SK-N-SH (cell line): ENCODE data around the gene OR8A1. TPM values are rescaled to one million over a fixed set of nuclear protein-coding genes. Genes with fewer than 3 reads are reported as not detected.

Source experiments
- CTCF ChIA-PET: fragments of 300-600, 350-600 bp; formaldehyde crosslinking; extraction: SDS; loops from one replicate; lab custom pipeline; 2021; lab: Yijun Ruan, JAX
- POLR2A ChIA-PET: fragments of 350-600 bp; sonication (Branson Sonifier 250); formaldehyde crosslinking; extraction: SDS; loops from one replicate; lab custom pipeline; 2020; ENCODE audit warnings: antibody characterized with exemption, inconsistent platforms; lab: Yijun Ruan, JAX
- DNase-seq: peaks from one replicate; pipeline ENCODE4 v3.0.0; 2012
- H2AFZ ChIP-seq: fragments of 200-600 bp; sonication (generic); 2 replicates; pipeline ENCODE4 v1.8.1; 2016; ENCODE audit warnings: antibody characterized with exemption, mild to moderate bottlenecking, low read depth
- H3F3A ChIP-seq: fragments of 200-600 bp; sonication (generic); replicated peaks from 2 replicates; pipeline ENCODE3; 2016; ENCODE audit warnings: antibody characterized with exemption, mild to moderate bottlenecking; ENCODE audit not compliant: insufficient read depth
- H3K27ac ChIP-seq, 2 experiments: fragments of 200-500 bp in 1 of 2; fragments of 200-600 bp in 1 of 2; sonication (Bioruptor generic) in 1 of 2; sonication (generic), shearing (Covaris generic) in 1 of 2; 2 replicates each; pipeline versions ENCODE4 v1.5.1 to v1.6.1; 2014 to 2016; ENCODE audit warnings: low read depth in 2 of 2, inconsistent platforms in 1 of 2, low read length in 1 of 2, mild to moderate bottlenecking in 1 of 2, mixed read lengths in 1 of 2
- H3K27me3 ChIP-seq: fragments of 200-600 bp; sonication (generic), shearing (Covaris generic); 2 replicates; pipeline ENCODE4 v1.6.1; 2016; ENCODE audit warnings: mixed run types; ENCODE audit not compliant: insufficient read depth
- H3K36me3 ChIP-seq, 2 experiments: fragments of 200-500 bp in 1 of 2; fragments of 200-600 bp in 1 of 2; sonication (Bioruptor generic) in 1 of 2; sonication (generic) in 1 of 2; replicated peaks in 1 of 2; 2 replicates each; pipeline versions ENCODE3 to v1.5.1; 2014 to 2016; ENCODE audit warnings: low read length in 1 of 2, mild to moderate bottlenecking in 1 of 2; ENCODE audit not compliant: insufficient read depth in 2 of 2, control insufficient read depth in 1 of 2
- H3K4me1 ChIP-seq, 2 experiments: fragments of 200-500 bp in 1 of 2; fragments of 200-600 bp in 1 of 2; sonication (Bioruptor generic) in 1 of 2; sonication (generic), shearing (Covaris generic) in 1 of 2; 2 replicates each; pipeline versions ENCODE4 v1.5.1 to v1.6.1; 2014 to 2016; ENCODE audit warnings: low read depth in 1 of 2, low read length in 1 of 2, mixed run types in 1 of 2; ENCODE audit not compliant: insufficient read depth in 2 of 2, control insufficient read depth in 1 of 2
- H3K4me2 ChIP-seq: fragments of 200-600 bp; sonication (generic), shearing (Covaris generic); 2 replicates; pipeline ENCODE4 v1.6.1; 2017; ENCODE audit warnings: mixed run types
- H3K4me3 ChIP-seq, 2 experiments: fragments of 200-500 bp in 1 of 2; fragments of 200-600 bp in 1 of 2; sonication (Bioruptor generic) in 1 of 2; sonication (generic), shearing (Covaris generic) in 1 of 2; 2 replicates each; pipeline versions ENCODE4 v1.5.1 to v1.8.1; 2014 to 2016; ENCODE audit warnings: low read depth in 2 of 2, inconsistent platforms in 1 of 2, low read length in 1 of 2, mild to moderate bottlenecking in 1 of 2, mixed read lengths in 1 of 2, moderate library complexity in 1 of 2
- H3K79me2 ChIP-seq: fragments of 200-600 bp; sonication (generic); 2 replicates; pipeline ENCODE4 v1.8.1; 2017; ENCODE audit warnings: mild to moderate bottlenecking; ENCODE audit not compliant: insufficient read depth
- H3K9ac ChIP-seq: fragments of 200-600 bp; sonication (generic); 2 replicates; pipeline ENCODE4 v1.6.1; 2017; ENCODE audit warnings: mixed run types
- H3K9me2 ChIP-seq: fragments of 200-600 bp; sonication (generic); 2 replicates; pipeline ENCODE4 v1.6.1; 2017; ENCODE audit warnings: mixed run types
- H3K9me3 ChIP-seq: fragments of 200-600 bp; sonication (generic); 2 replicates; pipeline ENCODE4 v1.6.1; 2017; ENCODE audit warnings: mixed run types, mild to moderate bottlenecking, moderate library complexity
- H4K20me1 ChIP-seq: fragments of 200-600 bp; sonication (generic); 2 replicates; pipeline ENCODE4 v1.6.1; 2017; ENCODE audit warnings: mild to moderate bottlenecking, mixed run types; ENCODE audit not compliant: insufficient read depth
- ELF1 ChIP-seq: IDR thresholded peaks from 2 replicates; pipeline ENCODE4 v1.4.0; 2012
- EZH2phosphoT487 ChIP-seq: fragments of 200-600 bp; sonication (generic); IDR thresholded peaks from 2 replicates; pipeline ENCODE4 v1.6.1; 2017; ENCODE audit warnings: low read depth, mixed run types, mild to moderate bottlenecking, antibody characterized with exemption, moderate library complexity, borderline replicate concordance
- IRF3 ChIP-seq: fragments of 150-350 bp; IDR thresholded peaks from 2 replicates; pipeline ENCODE4 v1.6.1; 2016; ENCODE audit warnings: mild to moderate bottlenecking, low read depth, low read length
- MAX ChIP-seq: IDR thresholded peaks from 2 replicates; pipeline ENCODE4 v1.4.0; 2012; ENCODE audit warnings: low read depth
- NFIC ChIP-seq: IDR thresholded peaks from 2 replicates; pipeline ENCODE4 v1.4.0; 2012; ENCODE audit warnings: borderline replicate concordance
- PBX3 ChIP-seq: IDR thresholded peaks from 2 replicates; pipeline ENCODE4; 2012
- POLR2AphosphoS5 ChIP-seq: IDR thresholded peaks from 2 replicates; pipeline ENCODE4 v1.6.1; 2012; ENCODE audit warnings: low read depth, low read length
- RFX5 ChIP-seq: IDR thresholded peaks from 2 replicates; pipeline ENCODE4 v1.6.1; 2012; ENCODE audit warnings: mild to moderate bottlenecking, improper control_type of control experiment, low read length
- RXRA ChIP-seq: IDR thresholded peaks from 2 replicates; pipeline ENCODE4 v1.4.0; 2012; ENCODE audit warnings: low read depth, mild to moderate bottlenecking, borderline replicate concordance
- USF1 ChIP-seq: IDR thresholded peaks from 2 replicates; pipeline ENCODE4 v1.4.0; 2012; ENCODE audit warnings: low read depth, borderline replicate concordance
- YY1 ChIP-seq: IDR thresholded peaks from 2 replicates; pipeline ENCODE4 v1.4.0; 2012; ENCODE audit warnings: low read depth, mild to moderate bottlenecking
- WGBS: methylation state at CpG from one replicate; pipeline ENCODE4 v1.1.6; 2017; ENCODE audit warnings: low lambda C conversion rate; 5-methylcytosine and 5-hydroxymethylcytosine counted together
- polyA plus RNA-seq, 3 experiments: library from polyadenylated mRNA; depleted of rRNA; stranded (reverse); fragments of >200 nt; gene quantifications; 2 replicates each; pipeline ENCODE4 v1.2.3, GENCODE V29; 2012
- TF ChIP-seq, protein P1 (sequence below): IDR thresholded peaks from 2 replicates; pipeline ENCODE4 v1.4.0; 2012; ENCODE audit warnings: low read depth, borderline replicate concordance
- TF ChIP-seq, protein P2 (sequence below): fragments of 150-350 bp; IDR thresholded peaks from 2 replicates; pipeline ENCODE4 v1.6.1; 2017; ENCODE audit warnings: antibody characterized with exemption, low read length, low read depth, borderline replicate concordance

OR8A1 gene
- polyA plus RNA-seq, 1 of the 3 experiments (the other 2 are of a cell fraction) = not detected

- H3K79me2 ChIP-seq = no peaks in the 10 kb centered on the region
- TF ChIP-seq RFX5 (no peak), RXRA (no peak), MAX (no peak)
- TF ChIP-seq, protein P1, sequence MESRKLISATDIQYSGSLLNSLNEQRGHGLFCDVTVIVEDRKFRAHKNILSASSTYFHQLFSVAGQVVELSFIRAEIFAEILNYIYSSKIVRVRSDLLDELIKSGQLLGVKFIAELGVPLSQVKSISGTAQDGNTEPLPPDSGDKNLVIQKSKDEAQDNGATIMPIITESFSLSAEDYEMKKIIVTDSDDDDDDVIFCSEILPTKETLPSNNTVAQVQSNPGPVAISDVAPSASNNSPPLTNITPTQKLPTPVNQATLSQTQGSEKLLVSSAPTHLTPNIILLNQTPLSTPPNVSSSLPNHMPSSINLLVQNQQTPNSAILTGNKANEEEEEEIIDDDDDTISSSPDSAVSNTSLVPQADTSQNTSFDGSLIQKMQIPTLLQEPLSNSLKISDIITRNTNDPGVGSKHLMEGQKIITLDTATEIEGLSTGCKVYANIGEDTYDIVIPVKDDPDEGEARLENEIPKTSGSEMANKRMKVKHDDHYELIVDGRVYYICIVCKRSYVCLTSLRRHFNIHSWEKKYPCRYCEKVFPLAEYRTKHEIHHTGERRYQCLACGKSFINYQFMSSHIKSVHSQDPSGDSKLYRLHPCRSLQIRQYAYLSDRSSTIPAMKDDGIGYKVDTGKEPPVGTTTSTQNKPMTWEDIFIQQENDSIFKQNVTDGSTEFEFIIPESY = no peak
- no peak overlapping the region for H2AFZ ChIP-seq
- H4K20me1 ChIP-seq = no peaks in the 10 kb centered on the region
- POLR2A ChIA-PET = no interaction called here
- no peak for DNase-seq
- H3K4me3 ChIP-seq = no peak overlapping the region
- no peak overlapping the region for H3K4me2 ChIP-seq
- H3K9me3 ChIP-seq = no peaks in the 10 kb centered on the region
- WGBS = 4% methylated on average over 2 of the region's 2 CpGs
- H3K36me3 ChIP-seq = no peaks in the 10 kb centered on the region
- no peak overlapping the region for H3K27ac ChIP-seq
- no peak overlapping the region for H3K9ac ChIP-seq
- no peaks in the 10 kb centered on the region for H3K27me3 ChIP-seq
- no peaks in the 10 kb centered on the region; a peak in 1 of 4 replicates for H3K4me1 ChIP-seq
- CTCF ChIA-PET = no interaction called here
- no peaks in the 10 kb centered on the region for H3F3A ChIP-seq
- H3K9me2 ChIP-seq = no peaks in the 10 kb centered on the region
Observed at GRCh38 chr11:124533626-124534025, 36.2 kb upstream of the OR8A1 start.

- Histone ChIP-seq H3K36me3 (no peaks in the 10 kb centered on the region), H3K9ac (no peak overlapping the region), H3K4me3 (no peak overlapping the region), H3K27me3 (no peaks in the 10 kb centered on the region), H3K4me1 (no peaks in the 10 kb centered on the region; a peak in 1 of 4 replicates), H3K9me3 (no peaks in the 10 kb centered on the region), H4K20me1 (no peaks in the 10 kb centered on the region), H2AFZ (no peak overlapping the region), H3K4me2 (no peak overlapping the region), H3F3A (no peaks in the 10 kb centered on the region), H3K9me2 (no peaks in the 10 kb centered on the region), H3K79me2 (no peaks in the 10 kb centered on the region), H3K27ac (no peak overlapping the region)
- TF ChIP-seq, protein P1 = no peak
- no peak for TF ChIP-seq USF1
- no peak for TF ChIP-seq EZH2phosphoT487
- TF ChIP-seq ELF1 = no peak
- no peak for TF ChIP-seq NFIC
- TF ChIP-seq POLR2AphosphoS5 = no peak
- TF ChIP-seq, protein P2, sequence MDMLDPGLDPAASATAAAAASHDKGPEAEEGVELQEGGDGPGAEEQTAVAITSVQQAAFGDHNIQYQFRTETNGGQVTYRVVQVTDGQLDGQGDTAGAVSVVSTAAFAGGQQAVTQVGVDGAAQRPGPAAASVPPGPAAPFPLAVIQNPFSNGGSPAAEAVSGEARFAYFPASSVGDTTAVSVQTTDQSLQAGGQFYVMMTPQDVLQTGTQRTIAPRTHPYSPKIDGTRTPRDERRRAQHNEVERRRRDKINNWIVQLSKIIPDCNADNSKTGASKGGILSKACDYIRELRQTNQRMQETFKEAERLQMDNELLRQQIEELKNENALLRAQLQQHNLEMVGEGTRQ = no peak
- no peak for TF ChIP-seq YY1
- no peak for TF ChIP-seq PBX3
- TF ChIP-seq IRF3 = no peak
- DNase-seq = no peak
- CTCF ChIA-PET = no interaction called here
- 12% methylated on average over 2 of the region's 2 CpGs for WGBS
- POLR2A ChIA-PET = no interaction called here
Observed at GRCh38 chr11:124534051-124534450, 35.7 kb upstream of the OR8A1 start.
